SK-N-SH treated with all-trans-retinoic acid at 6 μM for 48 hours (cell line): ENCODE measurements around the gene ZP3.
"Not testable (repeated sequence)": the region's sequence is repeated elsewhere in the genome, so short reads cannot be mapped to it uniquely, and the experiment has no call there.

Source experiments
- ATAC-seq: fragments of 200-7000 bp; cut with Tn5 transposase; 3 replicates; pipeline ENCODE4 v1.9.1; 2020; ENCODE audit warnings: mild to moderate bottlenecking, moderate library complexity
- ARNTL ChIP-seq: fragments of 450-650 bp; formaldehyde crosslinking; IDR thresholded peaks from 2 replicates; pipeline ENCODE4 v1.5.0; 2020; ENCODE audit warnings: low read depth, mild to moderate bottlenecking, moderate library complexity, borderline replicate concordance
- BACH2 ChIP-seq: fragments of 250-450 bp; sonication (Bioruptor Pico); IDR thresholded peaks from 2 replicates; pipeline ENCODE4 v1.9.0; 2021; ENCODE audit warnings: mild to moderate bottlenecking, borderline replicate concordance
- CREB5 ChIP-seq: fragments of 250-450 bp; sonication (Bioruptor Pico); IDR thresholded peaks from 2 replicates; pipeline ENCODE4 v1.5.1; 2020; ENCODE audit warnings: low read depth, mild to moderate bottlenecking, moderate library complexity
- CSDC2 ChIP-seq: fragments of 250-450 bp; sonication (Bioruptor Pico); IDR thresholded peaks from 2 replicates; pipeline ENCODE4 v1.5.0; 2020; ENCODE audit warnings: mild to moderate bottlenecking, moderate library complexity
- CSRNP3 ChIP-seq: fragments of 250-450 bp; sonication (Bioruptor Pico); IDR thresholded peaks from 2 replicates; pipeline ENCODE4 v1.5.1; 2021; ENCODE audit warnings: mild to moderate bottlenecking, moderate library complexity
- GLIS3 ChIP-seq: fragments of 250-450 bp; sonication (Bioruptor Pico); IDR thresholded peaks from 2 replicates; pipeline ENCODE4 v1.5.0; 2020; ENCODE audit warnings: mild to moderate bottlenecking, moderate library complexity
- OSR1 ChIP-seq: fragments of 250-450 bp; sonication (Bioruptor Pico); IDR thresholded peaks from 2 replicates; pipeline ENCODE4 v1.8.0; 2022; ENCODE audit warnings: moderate library complexity, mild to moderate bottlenecking, inconsistent platforms
- POU6F1 ChIP-seq: fragments of 250-450 bp; sonication (Bioruptor Pico); IDR thresholded peaks from 2 replicates; pipeline ENCODE4 v1.8.0; 2021; ENCODE audit warnings: low read depth, mild to moderate bottlenecking, moderate library complexity, borderline replicate concordance
- RARB ChIP-seq: fragments of 250-450 bp; sonication (Bioruptor Pico); IDR thresholded peaks from 2 replicates; pipeline ENCODE4 v1.8.0; 2021; ENCODE audit warnings: mild to moderate bottlenecking, moderate library complexity
- TCF4 ChIP-seq: fragments of 250-450 bp; sonication (Bioruptor Pico); IDR thresholded peaks from 2 replicates; pipeline ENCODE4 v1.8.0; 2021; ENCODE audit warnings: mild to moderate bottlenecking, moderate library complexity, borderline replicate concordance
- TOX ChIP-seq: fragments of 250-450 bp; sonication (Bioruptor Pico); IDR thresholded peaks from 2 replicates; pipeline ENCODE4 v1.8.0; 2021; ENCODE audit warnings: mild to moderate bottlenecking, moderate library complexity, borderline replicate concordance
- TSHZ2 ChIP-seq: fragments of 250-450 bp; sonication (Bioruptor Pico); IDR thresholded peaks from 2 replicates; pipeline ENCODE4 v1.5.0; 2020; ENCODE audit warnings: mild to moderate bottlenecking, moderate library complexity
- ZFP3 ChIP-seq: fragments of 250-450 bp; sonication (Bioruptor Pico); IDR thresholded peaks from 2 replicates; pipeline ENCODE4 v1.5.0; 2020; ENCODE audit warnings: mild to moderate bottlenecking, moderate library complexity
- ZNF70 ChIP-seq: fragments of 450-650 bp; formaldehyde crosslinking; IDR thresholded peaks from 2 replicates; pipeline ENCODE4 v1.5.0; 2020; ENCODE audit warnings: mild to moderate bottlenecking, moderate library complexity
- ZNF8 ChIP-seq: fragments of 450-650 bp; formaldehyde crosslinking; IDR thresholded peaks from 2 replicates; pipeline ENCODE4 v1.5.0; 2020; ENCODE audit warnings: mild to moderate bottlenecking, moderate library complexity

The ZP3 gene

GRCh38 chr7:76380623-76380966 is 44.2 kb upstream of the ZP3 start:
- ATAC-seq = 0 out of 3 replicates have a peak, but pooled peaks have one; percentile 1
- TF ChIP-seq TOX (CRISPR knock-in tag) (no peak), ZNF70 (0 out of 2 replicates have a peak, but pooled peaks have one; percentile 5), ARNTL (CRISPR knock-in tag) (0 out of 2 replicates have a peak, but pooled peaks have one; percentile 18), OSR1 (CRISPR knock-in tag) (no peak), GLIS3 (CRISPR knock-in tag) (no peak)

- ATAC-seq = no peak
- no peak for TF ChIP-seq TCF4 (CRISPR knock-in tag)
- TF ChIP-seq CSDC2 (CRISPR knock-in tag) = no peak
- TF ChIP-seq CREB5 (CRISPR knock-in tag) = no peak
These were observed 42.9 kb upstream of the ZP3 start for GRCh38 chr7:76381814-76382213.

GRCh38 chr7:76383089-76383944 is 41.4 kb upstream of the ZP3 start:
- TF ChIP-seq CREB5 (CRISPR knock-in tag) = no peak
- TF ChIP-seq BACH2 (CRISPR knock-in tag) = no peak
- TF ChIP-seq TOX (CRISPR knock-in tag) = no peak
- TF ChIP-seq TSHZ2 (CRISPR knock-in tag) = no peak
- no peak for TF ChIP-seq POU6F1 (CRISPR knock-in tag)
- ATAC-seq = no peak

- TF ChIP-seq RARB = no peak
- no peak for TF ChIP-seq ZFP3 (CRISPR knock-in tag)
- TF ChIP-seq CSRNP3 (CRISPR knock-in tag) = no peak
- TF ChIP-seq BACH2 (CRISPR knock-in tag) = no peak
- TF ChIP-seq ARNTL (CRISPR knock-in tag) = no peak
- TF ChIP-seq POU6F1 (CRISPR knock-in tag) = no peak
- no peak for TF ChIP-seq ZNF8 (CRISPR knock-in tag)
- no peak for ATAC-seq
These were observed 38.0 kb upstream of the ZP3 start for GRCh38 chr7:76386691-76387260.

- ATAC-seq = not testable (repeated sequence)
These were observed 37.0 kb upstream of the ZP3 start for GRCh38 chr7:76387789-76388188.
